ENCODE measurements around the gene TSHZ2.

Gene TSHZ2

GRCh38 chr20:53032478-53032932, 60.3 kb downstream of the TSHZ2 start:
- DNase-seq, result no peak

GRCh38 chr20:53033176-53033575, 61.0 kb downstream of the TSHZ2 start:
- no peak for DNase-seq

- DNase-seq, result no peak
These were observed 62.7 kb downstream of the TSHZ2 start for GRCh38 chr20:53034899-53035298.

GRCh38 chr20:53036992-53037391, 64.8 kb downstream of the TSHZ2 start:
- no peak for DNase-seq

GRCh38 chr20:53037621-53038020, 65.5 kb downstream of the TSHZ2 start:
- DNase-seq, result no peak

- no peak for DNase-seq
These were observed 66.1 kb downstream of the TSHZ2 start for GRCh38 chr20:53038299-53038698.

- no peak for DNase-seq
These were observed 68.8 kb downstream of the TSHZ2 start for GRCh38 chr20:53040693-53041589.

GRCh38 chr20:53042521-53042920, 70.4 kb downstream of the TSHZ2 start:
- no peak for DNase-seq

GRCh38 chr20:53044296-53044695, 72.1 kb downstream of the TSHZ2 start:
- DNase-seq, result no peak

GRCh38 chr20:53045941-53046340, 73.8 kb downstream of the TSHZ2 start:
- no peak for DNase-seq

- no peak for DNase-seq
These were observed 75.0 kb downstream of the TSHZ2 start for GRCh38 chr20:53047203-53047602.

GRCh38 chr20:53048387-53048786, 76.2 kb downstream of the TSHZ2 start:
- no peak for DNase-seq

- no peak for DNase-seq
These were observed 78.2 kb downstream of the TSHZ2 start for GRCh38 chr20:53050338-53050737.

- no peak for DNase-seq
These were observed 80.2 kb downstream of the TSHZ2 start for GRCh38 chr20:53052380-53052779.

- no peak for DNase-seq
These were observed 81.4 kb downstream of the TSHZ2 start for GRCh38 chr20:53053595-53053994.

GRCh38 chr20:53055367-53056067, 83.4 kb downstream of the TSHZ2 start:
- DNase-seq, result no peak

- no peak for DNase-seq
These were observed 85.4 kb downstream of the TSHZ2 start for GRCh38 chr20:53057579-53057978.

GRCh38 chr20:53059848-53060247, 87.7 kb downstream of the TSHZ2 start:
- no peak for DNase-seq

GRCh38 chr20:53061192-53062108, 89.3 kb downstream of the TSHZ2 start:
- no peak for DNase-seq

- DNase-seq, result no peak
These were observed 92.8 kb downstream of the TSHZ2 start for GRCh38 chr20:53064935-53065334.

- DNase-seq, result no peak
These were observed 96.1 kb downstream of the TSHZ2 start for GRCh38 chr20:53068241-53068640.

- DNase-seq, result no peak
These were observed 97.0 kb downstream of the TSHZ2 start for GRCh38 chr20:53069132-53069531.

GRCh38 chr20:53070224-53070623, 98.1 kb downstream of the TSHZ2 start:
- DNase-seq, result no peak

All from activated effector memory CD4-positive, alpha-beta T cell treated with anti-CD3 and anti-CD28 coated beads, Interleukin-2, amount 50 U/mL, for 16 hours (primary cell).